ENCODE results near the gene ADCK1.

ADCK1 gene

DNA sequence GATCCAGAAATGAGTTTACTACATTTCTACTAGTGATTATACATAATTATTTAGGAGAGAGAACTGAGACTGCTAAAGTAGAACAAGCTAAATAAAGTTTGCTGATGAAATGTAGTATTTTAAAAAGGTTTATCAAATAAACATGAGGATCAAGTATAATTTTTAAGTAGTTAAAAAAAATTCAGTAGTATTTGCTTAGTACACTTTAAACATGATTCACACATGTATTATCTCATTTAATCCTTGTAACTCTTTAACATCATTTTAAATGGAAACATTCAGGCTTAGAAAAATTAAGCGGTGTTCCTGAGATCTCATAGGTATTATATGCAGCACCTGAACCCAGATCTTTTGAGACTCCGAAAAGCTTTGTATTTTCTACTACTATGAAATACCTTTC, 47.6 kb upstream of the ADCK1 start:
- POLR2A ChIA-PET: interaction anchor here (1.2 kb wide), 1 partner anchor 8 kb away, joined by 4 read pairs; the partner anchor contains the start of gene SNW1
- Histone ChIP-seq H3K27ac (ENCODE audit: extremely low read depth, low read depth, low read length) (no peak overlapping the region), H3K36me3 (ENCODE audit: control insufficient read depth in 2 of 2, insufficient read depth in 1 of 2, low read length in 2 of 2) (peaks cover 60 to 69% of the 10 kb centered on the region in 2 experiments), H3K4me1 (ENCODE audit: control insufficient read depth, insufficient read depth, low read length) (no peaks in the 10 kb centered on the region), H3K4me3 (ENCODE audit: low read depth, low read length) (no peak overlapping the region), H3K9me3 (ENCODE audit: control insufficient read depth, insufficient read depth, low read depth, low read length) (no peaks in the 10 kb centered on the region)
- CTCF ChIA-PET: interaction anchor here (1.7 kb wide), 1 partner anchor 10 kb away, joined by 6 read pairs; no protein-coding TSS in a partner anchor
- TF ChIP-seq ZNF623 (tag by site-specific recombination; IDR thresholded peaks at IDR 0.05) (no peak), ZNF664 (tag by site-specific recombination; IDR thresholded peaks at IDR 0.05) (peak; percentile 92)

DNA sequence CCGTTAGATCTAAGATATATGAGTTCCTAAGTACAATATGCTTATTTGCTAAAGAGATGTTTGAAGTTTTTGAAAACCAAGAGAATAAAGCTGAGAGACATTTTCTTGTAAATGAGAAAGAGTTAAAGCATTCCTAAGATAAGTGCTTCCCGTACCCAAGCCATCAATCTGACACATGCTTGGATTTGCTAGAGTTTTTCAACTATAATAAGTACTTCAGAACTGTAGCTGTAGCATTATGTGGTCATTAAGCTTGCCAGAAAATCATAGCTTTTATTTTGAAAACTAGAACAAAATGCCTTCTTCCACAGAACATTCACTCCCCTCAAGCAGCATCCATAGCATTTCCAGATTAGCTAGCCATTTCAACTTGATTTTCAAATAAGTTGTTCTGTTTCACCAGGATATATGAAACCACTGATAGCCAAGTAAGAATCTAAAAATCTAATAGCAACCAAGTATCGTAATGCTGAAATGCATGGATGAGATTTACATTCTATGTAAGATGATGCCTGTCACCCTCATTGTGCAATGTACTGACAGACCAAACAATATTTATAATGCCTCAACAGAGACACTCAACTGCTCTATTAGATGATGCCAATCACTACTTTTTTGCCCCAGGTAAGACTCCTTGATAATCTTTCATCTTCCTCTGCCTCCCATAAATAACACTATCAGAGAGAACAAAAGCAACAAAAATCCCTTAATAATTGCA, 47.0 kb upstream of the ADCK1 start:
- Histone ChIP-seq H3K27ac (ENCODE audit: extremely low read depth, low read depth, low read length) (no peak overlapping the region), H3K9me3 (ENCODE audit: control insufficient read depth, insufficient read depth, low read depth, low read length) (no peaks in the 10 kb centered on the region), H3K4me3 (ENCODE audit: low read depth, low read length) (no peak overlapping the region), H3K4me1 (ENCODE audit: control insufficient read depth, insufficient read depth, low read length) (no peaks in the 10 kb centered on the region), H3K36me3 (ENCODE audit: control insufficient read depth in 2 of 2, insufficient read depth in 1 of 2, low read length in 2 of 2) (peaks cover 60 to 69% of the 10 kb centered on the region in 2 experiments)
- no peak for TF ChIP-seq ZEB2 (tag by site-specific recombination; IDR thresholded peaks at IDR 0.05)
- no peak for TF ChIP-seq ZNF596 (tag by site-specific recombination; IDR thresholded peaks at IDR 0.05)
- TF ChIP-seq ZNF501 (tag by site-specific recombination; IDR thresholded peaks at IDR 0.05): no peak
- TF ChIP-seq ZNF341 (tag by site-specific recombination; IDR thresholded peaks at IDR 0.05; ENCODE audit: low read depth): no peak
- TF ChIP-seq GFI1B (tag by site-specific recombination; IDR thresholded peaks at IDR 0.05): no peak
- TF ChIP-seq OVOL3 (tag by site-specific recombination; IDR thresholded peaks at IDR 0.05): no peak
- TF ChIP-seq ZNF585B (tag by site-specific recombination; IDR thresholded peaks at IDR 0.05): no peak
- TF ChIP-seq ZNF558 (tag by site-specific recombination; IDR thresholded peaks at IDR 0.05): no peak
- TF ChIP-seq, protein P1, sequence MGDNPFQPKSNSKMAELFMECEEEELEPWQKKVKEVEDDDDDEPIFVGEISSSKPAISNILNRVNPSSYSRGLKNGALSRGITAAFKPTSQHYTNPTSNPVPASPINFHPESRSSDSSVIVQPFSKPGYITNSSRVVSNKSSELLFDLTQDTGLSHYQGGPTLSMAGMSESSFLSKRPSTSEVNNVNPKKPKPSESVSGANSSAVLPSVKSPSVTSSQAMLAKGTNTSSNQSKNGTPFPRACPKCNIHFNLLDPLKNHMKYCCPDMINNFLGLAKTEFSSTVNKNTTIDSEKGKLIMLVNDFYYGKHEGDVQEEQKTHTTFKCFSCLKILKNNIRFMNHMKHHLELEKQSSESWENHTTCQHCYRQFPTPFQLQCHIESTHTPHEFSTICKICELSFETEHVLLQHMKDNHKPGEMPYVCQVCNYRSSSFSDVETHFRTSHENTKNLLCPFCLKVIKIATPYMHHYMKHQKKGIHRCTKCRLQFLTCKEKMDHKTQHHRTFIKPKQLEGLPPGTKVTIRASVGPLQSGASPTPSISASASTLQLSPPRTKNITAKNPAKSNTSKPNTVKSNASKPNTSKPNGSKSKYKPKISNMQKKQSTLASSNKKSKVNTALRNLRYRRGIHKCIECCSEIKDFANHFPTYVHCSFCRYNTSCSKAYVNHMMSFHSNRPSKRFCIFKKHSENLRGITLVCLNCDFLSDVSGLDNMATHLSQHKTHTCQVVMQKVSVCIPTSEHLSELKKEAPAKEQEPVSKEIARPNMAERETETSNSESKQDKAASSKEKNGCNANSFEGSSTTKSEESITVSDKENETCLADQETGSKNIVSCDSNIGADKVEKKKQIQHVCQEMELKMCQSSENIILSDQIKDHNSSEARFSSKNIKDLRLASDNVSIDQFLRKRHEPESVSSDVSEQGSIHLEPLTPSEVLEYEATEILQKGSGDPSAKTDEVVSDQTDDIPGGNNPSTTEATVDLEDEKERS (tag by site-specific recombination; IDR thresholded peaks at IDR 0.05): no peak
- TF ChIP-seq, protein P2, sequence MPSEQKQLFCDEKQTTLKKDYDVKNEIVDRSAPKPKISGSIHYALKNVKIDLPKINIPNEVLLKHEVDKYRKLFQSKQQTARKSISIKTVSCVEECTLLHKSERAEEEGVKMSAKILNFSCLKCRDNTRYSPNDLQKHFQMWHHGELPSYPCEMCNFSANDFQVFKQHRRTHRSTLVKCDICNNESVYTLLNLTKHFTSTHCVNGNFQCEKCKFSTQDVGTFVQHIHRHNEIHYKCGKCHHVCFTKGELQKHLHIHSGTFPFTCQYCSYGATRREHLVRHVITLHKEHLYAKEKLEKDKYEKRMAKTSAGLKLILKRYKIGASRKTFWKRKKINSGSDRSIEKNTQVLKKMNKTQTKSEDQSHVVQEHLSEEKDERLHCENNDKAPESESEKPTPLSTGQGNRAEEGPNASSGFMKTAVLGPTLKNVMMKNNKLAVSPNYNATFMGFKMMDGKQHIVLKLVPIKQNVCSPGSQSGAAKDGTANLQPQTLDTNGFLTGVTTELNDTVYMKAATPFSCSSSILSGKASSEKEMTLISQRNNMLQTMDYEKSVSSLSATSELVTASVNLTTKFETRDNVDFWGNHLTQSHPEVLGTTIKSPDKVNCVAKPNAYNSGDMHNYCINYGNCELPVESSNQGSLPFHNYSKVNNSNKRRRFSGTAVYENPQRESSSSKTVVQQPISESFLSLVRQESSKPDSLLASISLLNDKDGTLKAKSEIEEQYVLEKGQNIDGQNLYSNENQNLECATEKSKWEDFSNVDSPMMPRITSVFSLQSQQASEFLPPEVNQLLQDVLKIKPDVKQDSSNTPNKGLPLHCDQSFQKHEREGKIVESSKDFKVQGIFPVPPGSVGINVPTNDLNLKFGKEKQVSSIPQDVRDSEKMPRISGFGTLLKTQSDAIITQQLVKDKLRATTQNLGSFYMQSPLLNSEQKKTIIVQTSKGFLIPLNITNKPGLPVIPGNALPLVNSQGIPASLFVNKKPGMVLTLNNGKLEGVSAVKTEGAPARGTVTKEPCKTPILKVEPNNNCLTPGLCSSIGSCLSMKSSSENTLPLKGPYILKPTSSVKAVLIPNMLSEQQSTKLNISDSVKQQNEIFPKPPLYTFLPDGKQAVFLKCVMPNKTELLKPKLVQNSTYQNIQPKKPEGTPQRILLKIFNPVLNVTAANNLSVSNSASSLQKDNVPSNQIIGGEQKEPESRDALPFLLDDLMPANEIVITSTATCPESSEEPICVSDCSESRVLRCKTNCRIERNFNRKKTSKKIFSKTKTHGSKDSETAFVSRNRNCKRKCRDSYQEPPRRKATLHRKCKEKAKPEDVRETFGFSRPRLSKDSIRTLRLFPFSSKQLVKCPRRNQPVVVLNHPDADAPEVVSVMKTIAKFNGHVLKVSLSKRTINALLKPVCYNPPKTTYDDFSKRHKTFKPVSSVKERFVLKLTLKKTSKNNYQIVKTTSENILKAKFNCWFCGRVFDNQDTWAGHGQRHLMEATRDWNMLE (tag by site-specific recombination; conservative IDR thresholded peaks at IDR 0.05; ENCODE audit: low read depth): no peak
- TF ChIP-seq, protein P3, sequence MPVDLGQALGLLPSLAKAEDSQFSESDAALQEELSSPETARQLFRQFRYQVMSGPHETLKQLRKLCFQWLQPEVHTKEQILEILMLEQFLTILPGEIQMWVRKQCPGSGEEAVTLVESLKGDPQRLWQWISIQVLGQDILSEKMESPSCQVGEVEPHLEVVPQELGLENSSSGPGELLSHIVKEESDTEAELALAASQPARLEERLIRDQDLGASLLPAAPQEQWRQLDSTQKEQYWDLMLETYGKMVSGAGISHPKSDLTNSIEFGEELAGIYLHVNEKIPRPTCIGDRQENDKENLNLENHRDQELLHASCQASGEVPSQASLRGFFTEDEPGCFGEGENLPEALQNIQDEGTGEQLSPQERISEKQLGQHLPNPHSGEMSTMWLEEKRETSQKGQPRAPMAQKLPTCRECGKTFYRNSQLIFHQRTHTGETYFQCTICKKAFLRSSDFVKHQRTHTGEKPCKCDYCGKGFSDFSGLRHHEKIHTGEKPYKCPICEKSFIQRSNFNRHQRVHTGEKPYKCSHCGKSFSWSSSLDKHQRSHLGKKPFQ (tag by site-specific recombination; IDR thresholded peaks at IDR 0.05): no peak
- no peak for TF ChIP-seq ZNF223 (tag by site-specific recombination; IDR thresholded peaks at IDR 0.05)
- TF ChIP-seq, protein P4, sequence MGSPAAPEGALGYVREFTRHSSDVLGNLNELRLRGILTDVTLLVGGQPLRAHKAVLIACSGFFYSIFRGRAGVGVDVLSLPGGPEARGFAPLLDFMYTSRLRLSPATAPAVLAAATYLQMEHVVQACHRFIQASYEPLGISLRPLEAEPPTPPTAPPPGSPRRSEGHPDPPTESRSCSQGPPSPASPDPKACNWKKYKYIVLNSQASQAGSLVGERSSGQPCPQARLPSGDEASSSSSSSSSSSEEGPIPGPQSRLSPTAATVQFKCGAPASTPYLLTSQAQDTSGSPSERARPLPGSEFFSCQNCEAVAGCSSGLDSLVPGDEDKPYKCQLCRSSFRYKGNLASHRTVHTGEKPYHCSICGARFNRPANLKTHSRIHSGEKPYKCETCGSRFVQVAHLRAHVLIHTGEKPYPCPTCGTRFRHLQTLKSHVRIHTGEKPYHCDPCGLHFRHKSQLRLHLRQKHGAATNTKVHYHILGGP (tag by site-specific recombination; IDR thresholded peaks at IDR 0.05): no peak
- TF ChIP-seq ZNF266 (tag by site-specific recombination; IDR thresholded peaks at IDR 0.05; ENCODE audit: low read depth): no peak
- no peak for TF ChIP-seq ZBTB20 (tag by site-specific recombination; IDR thresholded peaks at IDR 0.05)
- no peak for TF ChIP-seq ZNF548 (tag by site-specific recombination; IDR thresholded peaks at IDR 0.05)
- POLR2A ChIA-PET: interaction anchor here (1.1 kb wide), 1 partner anchor 19 kb away, joined by 8 read pairs; no protein-coding TSS in a partner anchor
- CTCF ChIA-PET: interaction anchor here (0.7 to 1.7 kb wide), 2 partner anchors 10 to 691 kb away, joined by 3 to 6 read pairs; no protein-coding TSS in a partner anchor

Data from HEK293 (cell line).